Neural cell (in vitro differentiated cells): ENCODE measurements around the gene PROK2. TPM values are rescaled to one million over a fixed set of nuclear protein-coding genes. Genes with fewer than 3 reads are reported as not detected.
A peak's percentile ranks its signal among the peaks of the same experiment; 100 is the strongest.

Source experiments
- H2AFZ ChIP-seq: fragments of 200-600, 300-800 bp; sonication (generic), shearing (Covaris generic); 2 replicates; pipeline ENCODE4 v1.6.0; 2014; ENCODE audit warnings: low read depth, mild to moderate bottlenecking, antibody characterized with exemption, low read length, moderate library complexity
- H3F3A ChIP-seq: fragments of 200-600 bp; shearing (Covaris generic); 2 replicates; pipeline ENCODE4 v1.6.1; 2016; ENCODE audit warnings: mild to moderate bottlenecking, moderate library complexity, mixed read lengths, antibody characterized with exemption, low read length; ENCODE audit not compliant: insufficient read depth, poor library complexity, severe bottlenecking
- H3K27ac ChIP-seq: fragments of 200-600, 300-800 bp; sonication (generic), shearing (Covaris generic); 2 replicates; pipeline ENCODE4 v1.5.1; 2014; ENCODE audit warnings: mild to moderate bottlenecking, low read length, moderate library complexity
- H3K27me3 ChIP-seq: fragments of 300-800, 200-600 bp; sonication (generic), shearing (Covaris generic); 2 replicates; pipeline ENCODE4 v1.6.0; 2014; ENCODE audit warnings: mild to moderate bottlenecking, low read depth, low read length, moderate library complexity; ENCODE audit not compliant: insufficient read depth
- H3K36me3 ChIP-seq: fragments of 300-800, 200-600 bp; sonication (generic), shearing (Covaris generic); 2 replicates; pipeline ENCODE4 v1.5.1; 2014; ENCODE audit warnings: mild to moderate bottlenecking, antibody characterized with exemption, low read length, moderate library complexity; ENCODE audit not compliant: insufficient read depth
- H3K4me2 ChIP-seq: fragments of 300-800, 200-600 bp; sonication (generic), shearing (Covaris generic); 2 replicates; pipeline ENCODE4 v1.6.0; 2014; ENCODE audit warnings: mild to moderate bottlenecking, low read length
- H3K4me3 ChIP-seq: fragments of 300-800, 200-600 bp; sonication (generic), shearing (Covaris generic); 2 replicates; pipeline ENCODE4 v1.5.1; 2014; ENCODE audit warnings: mild to moderate bottlenecking, low read length, moderate library complexity
- H3K79me2 ChIP-seq: fragments of 200-600 bp; shearing (Covaris generic); replicated peaks from 2 replicates; pipeline ENCODE4 v1.6.0; 2014; ENCODE audit warnings: mild to moderate bottlenecking, low read length, moderate library complexity; ENCODE audit not compliant: insufficient read depth
- H3K9ac ChIP-seq: fragments of 300-800, 200-600 bp; sonication (generic), shearing (Covaris generic); 2 replicates; pipeline ENCODE4 v1.6.1; 2016; ENCODE audit warnings: mild to moderate bottlenecking, low read length, mixed read lengths
- H3K9me2 ChIP-seq: fragments of 200-600 bp; shearing (Covaris generic); 2 replicates; pipeline ENCODE4 v1.6.1; 2016; ENCODE audit warnings: mild to moderate bottlenecking, low read length, mixed read lengths; ENCODE audit not compliant: insufficient read depth
- H3K9me3 ChIP-seq: fragments of 200-600, 300-800 bp; sonication (generic), shearing (Covaris generic); 2 replicates; pipeline ENCODE4 v1.6.1; 2016; ENCODE audit warnings: mild to moderate bottlenecking, mixed run types, low read length, moderate library complexity, mixed read lengths
- H4K20me1 ChIP-seq: fragments of 200-600 bp; shearing (Covaris generic); 2 replicates; pipeline ENCODE4 v1.6.1; 2016; ENCODE audit warnings: mild to moderate bottlenecking, mixed run types; ENCODE audit not compliant: insufficient read depth
- CTCF ChIP-seq: fragments of 450-650 bp; IDR thresholded peaks from 2 replicates; pipeline ENCODE4 v1.5.1; 2014; ENCODE audit warnings: antibody characterized with exemption, mild to moderate bottlenecking, moderate library complexity; ENCODE audit not compliant: poor library complexity, severe bottlenecking
- EP300 ChIP-seq: fragments of 450-650 bp; conservative IDR thresholded peaks from 2 replicates; pipeline ENCODE4 v1.6.1; 2014; ENCODE audit warnings: antibody characterized with exemption, mild to moderate bottlenecking, moderate library complexity; ENCODE audit not compliant: poor library complexity, severe bottlenecking
- EZH2 ChIP-seq: fragments of 200-600, 300-800 bp; shearing (Covaris generic), sonication (generic); IDR thresholded peaks from 2 replicates; pipeline ENCODE4 v1.6.1; 2014; ENCODE audit warnings: antibody characterized with exemption, low read length, borderline replicate concordance, mild to moderate bottlenecking; ENCODE audit not compliant: insufficient read depth, poor library complexity, severe bottlenecking
- MXI1 ChIP-seq: fragments of 450-650 bp; conservative IDR thresholded peaks from 2 replicates; pipeline ENCODE4 v1.6.1; 2014; ENCODE audit warnings: antibody characterized with exemption, mild to moderate bottlenecking; ENCODE audit not compliant: poor library complexity, severe bottlenecking
- POLR2AphosphoS5 ChIP-seq: IDR thresholded peaks from 2 replicates; pipeline ENCODE4 v1.6.1; 2012
- RAD21 ChIP-seq: fragments of 450-650 bp; conservative IDR thresholded peaks from 2 replicates; pipeline ENCODE4 v1.6.1; 2014; ENCODE audit warnings: antibody characterized with exemption, mild to moderate bottlenecking, moderate library complexity
- REST ChIP-seq: IDR thresholded peaks from 2 replicates; pipeline ENCODE4 v1.6.1; 2012; ENCODE audit warnings: borderline replicate concordance
- SMC3 ChIP-seq: fragments of 450-650 bp; conservative IDR thresholded peaks from 2 replicates; pipeline ENCODE4 v1.6.1; 2014; ENCODE audit warnings: antibody characterized with exemption, mild to moderate bottlenecking, moderate library complexity; ENCODE audit not compliant: poor library complexity
- TAF1 ChIP-seq: IDR thresholded peaks from 2 replicates; pipeline ENCODE4 v1.6.1; 2012; ENCODE audit warnings: low read depth
- polyA plus RNA-seq: library from polyadenylated mRNA; depleted of rRNA; stranded (reverse); fragments of >200 nt; gene quantifications from 2 replicates; pipeline ENCODE4 v1.2.3, GENCODE V29; 2014

Gene PROK2
- polyA plus RNA-seq, 1 donor from 2014 or later = 0.30 TPM

- Histone ChIP-seq H3K27ac (peak overlapping the region; percentile 38), H2AFZ (no peak overlapping the region), H3K9me2 (no peaks in the 10 kb centered on the region), H3K36me3 (no peaks in the 10 kb centered on the region), H3K9ac (no peak overlapping the region), H3K9me3 (peaks cover 4% of the 10 kb centered on the region), H3K27me3 (no peaks in the 10 kb centered on the region), H3K4me2 (peak overlapping the region; percentile 2), H4K20me1 (no peaks in the 10 kb centered on the region), H3K79me2 (no peaks in the 10 kb centered on the region), H3K4me3 (no peak overlapping the region), H3F3A (no peaks in the 10 kb centered on the region)
- no peak for TF ChIP-seq EP300
- no peak for TF ChIP-seq TAF1
- TF ChIP-seq MXI1 = no peak
- TF ChIP-seq REST = no peak
- TF ChIP-seq EZH2 = no peak
- no peak for TF ChIP-seq SMC3
- TF ChIP-seq RAD21 = no peak
- TF ChIP-seq CTCF = no peak
- TF ChIP-seq POLR2AphosphoS5 = no peak
These were observed 50.1 kb downstream of the PROK2 start for GRCh38 chr3:71734881-71735280.

- H3K4me3 ChIP-seq = no peak overlapping the region
- H3K27ac ChIP-seq = no peak overlapping the region
- H3K9me3 ChIP-seq = peaks cover 4% of the 10 kb centered on the region
- no peak overlapping the region for H2AFZ ChIP-seq
- H3K4me2 ChIP-seq = no peak overlapping the region
- no peaks in the 10 kb centered on the region for H3K36me3 ChIP-seq
- no peaks in the 10 kb centered on the region for H3F3A ChIP-seq
- H4K20me1 ChIP-seq = no peaks in the 10 kb centered on the region
- no peak for TF ChIP-seq EP300
- TF ChIP-seq TAF1 = no peak
- no peak for TF ChIP-seq REST
- no peak for TF ChIP-seq CTCF
- TF ChIP-seq POLR2AphosphoS5 = no peak
- no peak for TF ChIP-seq MXI1
- TF ChIP-seq EZH2 = no peak
- TF ChIP-seq RAD21 = no peak
- TF ChIP-seq SMC3 = no peak
- H3K79me2 ChIP-seq = no peaks in the 10 kb centered on the region
- H3K27me3 ChIP-seq = no peaks in the 10 kb centered on the region
- no peak overlapping the region for H3K9ac ChIP-seq
- H3K9me2 ChIP-seq = no peaks in the 10 kb centered on the region
These were observed 51.6 kb downstream of the PROK2 start for GRCh38 chr3:71733319-71733718.
